ENCODE results near the gene SH3PXD2B.
A peak's percentile ranks its signal among the peaks of the same experiment; 100 is the strongest.
"Not testable (repeated sequence)": the region's sequence is repeated elsewhere in the genome, so short reads cannot be mapped to it uniquely, and the experiment has no call there.

SH3PXD2B gene

DNA sequence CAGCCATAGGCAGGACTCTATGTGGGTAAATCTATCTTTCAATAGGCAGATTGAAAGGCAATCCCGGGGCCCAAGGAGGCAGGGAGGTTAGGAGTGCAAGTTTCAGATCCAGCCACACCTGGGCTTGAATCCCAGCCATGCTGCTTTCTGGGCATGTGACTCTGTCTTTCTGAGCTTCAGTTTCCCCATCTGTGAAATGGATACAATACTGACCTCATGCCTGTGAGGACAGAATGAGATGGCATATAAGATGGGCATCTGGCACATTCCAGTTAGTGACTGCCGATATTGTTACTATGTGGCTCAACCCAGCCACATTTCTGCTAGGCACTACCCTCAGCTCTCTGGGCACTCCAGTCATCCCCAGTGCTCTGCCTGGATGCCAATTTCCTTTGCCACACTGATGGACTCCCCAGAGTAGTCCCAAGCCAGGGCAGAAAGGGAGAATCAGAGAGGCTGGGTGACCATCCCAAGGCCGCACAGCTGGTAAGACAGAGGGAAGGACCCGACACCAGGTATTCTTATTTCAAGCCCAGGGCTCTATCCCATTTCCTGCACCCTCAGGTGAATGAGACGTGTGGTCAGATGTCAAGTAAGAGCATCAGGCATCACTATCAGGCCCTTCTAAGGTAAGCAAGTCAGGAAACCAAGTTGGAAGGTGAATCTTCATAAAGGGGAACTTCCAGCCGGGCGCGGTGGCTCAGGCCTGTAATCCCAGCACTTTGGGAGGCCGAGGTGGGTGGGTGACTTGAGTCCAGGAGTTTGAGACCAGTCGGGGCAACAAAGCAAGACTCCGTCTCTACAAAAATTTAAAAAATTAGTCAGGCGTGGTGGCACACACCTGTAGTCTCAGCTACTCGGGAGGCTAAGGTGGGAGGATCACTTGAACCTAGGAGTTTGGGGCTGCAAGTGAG is 38.7 kb downstream of the SH3PXD2B start:
- DNase-seq = no peak

DNA sequence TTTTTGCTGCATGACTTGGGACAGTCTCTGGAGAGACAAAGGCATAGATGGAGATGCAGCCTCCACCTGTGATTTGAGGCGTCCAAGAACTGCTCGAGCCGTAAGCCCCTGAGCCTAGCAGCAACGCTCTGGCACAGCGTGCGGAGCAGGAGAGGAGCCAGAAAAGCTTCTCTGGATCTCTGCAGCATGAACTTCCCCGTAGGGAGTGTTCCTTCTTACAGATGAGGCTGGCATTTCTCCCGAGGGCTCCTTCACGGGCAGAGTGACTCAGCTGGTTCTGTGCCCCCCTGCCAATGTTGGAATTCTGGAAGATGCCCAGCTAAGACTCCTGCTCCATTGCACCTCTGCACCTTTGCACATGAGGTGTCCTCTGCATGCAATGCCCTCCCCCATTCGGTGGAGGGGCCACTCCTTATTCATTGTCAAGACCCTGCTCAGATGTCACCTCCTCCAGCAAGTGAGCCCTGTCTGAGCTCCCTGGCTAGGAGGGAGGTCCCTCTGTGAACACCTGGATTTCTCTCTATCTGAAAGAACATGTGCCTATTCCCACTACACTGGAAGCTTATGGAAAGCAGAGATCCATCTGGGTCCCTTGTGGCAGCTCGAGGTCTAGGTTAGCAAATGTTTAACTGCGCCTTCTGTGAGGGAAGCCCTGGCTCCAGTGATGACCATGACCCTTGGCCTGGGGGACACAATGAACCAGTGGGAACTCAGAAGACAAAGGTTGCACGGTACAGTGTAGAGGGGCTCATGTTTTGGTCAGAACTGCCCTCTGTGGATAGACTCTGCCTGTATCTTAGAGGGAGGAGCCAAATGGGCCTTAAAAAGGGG is 39.6 kb downstream of the SH3PXD2B start:
- no peak for DNase-seq

DNA sequence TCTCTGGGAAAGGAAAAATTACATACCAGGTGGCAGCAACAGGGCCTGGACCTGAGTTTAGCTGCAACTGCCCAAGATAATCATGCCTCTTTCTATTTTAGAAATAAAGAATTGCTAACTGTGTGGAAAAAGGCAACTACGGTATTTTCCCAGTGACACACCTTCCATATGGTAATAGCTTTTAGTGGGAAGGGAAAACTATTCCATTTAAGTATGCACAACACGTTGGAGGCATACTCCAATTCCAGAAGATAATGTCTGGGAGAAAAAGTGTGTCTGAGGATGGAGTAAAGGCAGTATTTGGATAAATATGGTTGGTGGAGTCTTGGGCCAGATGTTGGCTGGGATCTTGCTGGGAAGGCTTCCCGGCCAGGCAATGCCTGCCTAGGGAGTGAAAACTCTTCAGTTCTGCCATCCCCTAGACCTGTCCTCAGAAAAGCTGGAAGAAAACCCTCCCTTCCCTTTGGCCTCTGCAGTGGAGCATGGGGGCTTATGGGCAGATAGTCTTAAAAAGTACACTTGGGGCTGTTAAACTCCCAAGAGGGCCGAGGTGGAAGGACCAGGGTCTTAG is 40.6 kb downstream of the SH3PXD2B start:
- DNase-seq = no peak

DNA sequence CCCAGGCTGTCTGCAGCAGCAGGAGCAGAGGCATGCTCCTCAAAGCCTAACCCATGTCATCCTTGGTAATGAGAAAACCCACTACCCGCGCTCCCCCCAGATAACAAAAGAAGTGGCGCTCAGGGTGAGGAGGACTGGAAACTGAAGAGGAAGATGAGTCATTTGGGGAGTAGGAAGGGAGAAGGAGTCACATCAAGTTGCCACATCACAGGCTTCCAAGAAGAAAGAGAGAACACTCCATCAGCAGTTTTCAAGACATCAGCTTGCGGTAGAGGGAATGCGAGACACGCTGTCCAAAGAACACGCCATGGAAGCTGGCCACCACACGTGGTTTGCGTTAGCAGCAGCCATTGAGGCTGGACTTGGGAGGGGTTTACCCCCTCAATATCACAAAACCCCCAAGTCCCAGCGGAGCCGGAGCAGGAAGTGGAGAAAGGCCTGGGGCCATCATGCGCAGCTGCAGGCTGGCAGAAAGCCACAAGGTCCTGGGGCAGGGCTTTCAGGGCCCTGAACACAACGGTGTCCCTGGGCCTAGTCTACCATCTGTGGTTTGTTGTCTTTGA is 41.5 kb downstream of the SH3PXD2B start:
- DNase-seq = peak; percentile 81

DNA sequence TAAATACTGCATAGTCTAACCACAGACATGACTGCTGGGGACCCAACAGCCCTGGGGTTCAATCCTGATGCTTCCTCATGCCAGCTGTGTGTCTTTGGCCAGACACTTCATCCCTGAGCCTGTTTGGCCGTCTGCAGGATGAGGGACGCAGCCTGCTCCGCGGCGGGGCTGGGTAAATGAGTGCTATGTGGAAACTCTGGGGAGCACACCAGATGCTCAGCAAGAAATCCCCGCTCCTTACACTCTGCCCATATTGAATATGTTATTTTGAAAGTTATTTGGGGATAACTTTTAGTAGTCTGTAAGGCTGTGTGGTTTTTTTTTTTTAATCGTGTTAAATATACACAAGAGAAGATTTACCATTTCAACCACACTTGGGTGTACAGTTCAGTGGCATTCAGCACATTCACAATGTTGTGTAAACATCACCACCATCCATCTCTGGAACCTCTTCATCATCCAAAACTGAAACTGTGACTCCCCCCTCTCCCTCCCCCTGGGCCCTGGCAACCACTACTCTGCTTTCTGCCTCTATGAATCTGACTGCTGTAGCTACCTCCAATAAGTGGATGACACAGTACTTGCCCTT is 42.7 kb downstream of the SH3PXD2B start:
- no peak for DNase-seq

DNA sequence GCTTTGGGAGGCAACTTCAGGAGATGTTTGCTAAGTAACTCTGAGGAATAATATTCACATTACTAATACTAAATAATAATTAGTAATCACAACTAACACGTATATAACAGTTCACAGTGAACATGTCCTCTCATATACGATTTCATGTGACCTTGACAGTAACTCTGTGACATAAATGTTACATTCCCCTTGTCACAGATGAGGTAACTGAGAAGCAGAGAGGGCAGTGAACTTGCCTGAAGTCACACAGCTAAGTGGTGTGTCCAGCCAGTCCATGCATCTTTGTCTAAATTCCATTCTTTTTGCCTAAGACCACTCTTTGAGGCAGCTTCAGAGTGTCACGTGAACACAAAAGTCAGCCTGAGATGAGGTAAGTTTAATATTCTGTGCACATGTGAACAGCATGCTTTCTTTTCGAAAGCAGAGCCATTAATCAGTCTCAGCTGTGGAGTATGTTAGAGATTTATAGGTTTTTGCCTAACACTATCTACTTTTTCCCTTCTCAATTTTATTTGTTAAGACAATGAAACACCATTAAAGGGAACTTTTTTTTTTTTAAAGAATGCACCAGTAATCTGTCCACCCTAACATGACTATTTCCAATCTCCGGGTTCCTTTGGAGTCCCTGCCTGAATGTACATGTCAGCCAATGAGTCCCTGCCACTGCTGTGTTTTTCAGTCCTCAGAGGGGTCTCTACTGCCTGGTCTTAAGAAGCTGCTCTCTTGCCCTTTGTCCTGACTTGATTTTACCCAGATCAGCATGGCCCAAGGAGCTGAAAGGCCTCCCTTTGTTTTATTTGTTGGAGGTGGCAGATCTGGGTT is 43.5 kb downstream of the SH3PXD2B start:
- DNase-seq = no peak

DNA sequence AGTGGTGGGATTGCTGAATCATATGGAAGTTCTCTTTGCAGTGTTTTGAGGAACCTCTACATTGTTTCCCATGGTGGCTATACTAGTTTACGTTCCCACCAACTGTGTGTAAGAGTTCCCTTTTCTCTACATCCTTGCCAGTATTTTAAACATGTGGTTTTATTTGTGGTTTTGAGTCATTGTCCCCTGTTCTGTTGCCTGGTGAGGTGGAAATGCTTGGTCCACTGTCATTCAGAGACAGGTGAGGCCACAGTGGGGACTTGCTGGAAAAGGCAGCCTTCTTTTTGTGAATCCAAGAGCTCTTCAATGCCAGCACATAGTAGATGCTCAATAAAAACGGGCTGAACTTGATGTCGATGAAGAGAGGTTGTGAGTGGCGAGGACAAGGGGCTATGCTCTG is 44.2 kb downstream of the SH3PXD2B start:
- no peak for DNase-seq

DNA sequence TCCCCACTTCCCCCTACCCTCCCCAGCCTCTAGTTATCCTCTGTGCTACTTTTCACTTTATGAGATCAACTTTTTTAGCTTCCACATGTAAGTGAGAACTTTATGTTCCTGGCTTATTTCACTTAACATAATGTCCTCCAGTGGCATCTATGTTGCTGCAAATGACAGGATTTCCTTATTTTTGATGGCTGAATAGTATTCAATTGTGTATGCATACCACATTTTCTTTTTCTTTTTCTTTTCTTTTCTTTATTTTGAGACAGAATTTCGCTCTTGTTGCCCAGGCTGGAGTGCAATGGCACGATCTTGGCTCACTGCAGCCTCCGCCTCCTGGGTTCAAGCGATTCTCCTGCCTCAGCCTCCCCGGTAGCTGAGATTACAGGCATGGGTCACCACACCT is 44.8 kb downstream of the SH3PXD2B start:
- not testable (repeated sequence) for DNase-seq

DNA sequence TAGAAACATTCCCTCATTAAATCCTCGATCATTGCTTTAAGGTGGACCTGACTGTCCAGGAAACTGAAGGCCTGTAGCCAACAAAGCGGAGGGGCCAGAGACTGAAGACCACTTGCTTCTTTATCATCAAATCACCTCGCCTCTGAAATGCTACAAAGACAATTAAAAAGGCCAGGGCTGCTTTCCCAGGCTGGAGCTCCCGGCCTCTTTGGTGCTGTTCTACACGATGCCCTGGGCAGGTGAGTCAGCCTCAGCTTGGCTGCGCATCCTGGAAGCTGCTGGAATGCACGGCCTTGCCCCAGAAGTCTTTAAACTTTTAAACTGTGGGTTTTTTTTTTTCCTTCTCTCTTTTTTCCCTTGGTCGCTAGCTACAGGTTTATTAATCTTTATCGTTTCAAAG is 46.5 kb downstream of the SH3PXD2B start:
- DNase-seq = no peak

DNA sequence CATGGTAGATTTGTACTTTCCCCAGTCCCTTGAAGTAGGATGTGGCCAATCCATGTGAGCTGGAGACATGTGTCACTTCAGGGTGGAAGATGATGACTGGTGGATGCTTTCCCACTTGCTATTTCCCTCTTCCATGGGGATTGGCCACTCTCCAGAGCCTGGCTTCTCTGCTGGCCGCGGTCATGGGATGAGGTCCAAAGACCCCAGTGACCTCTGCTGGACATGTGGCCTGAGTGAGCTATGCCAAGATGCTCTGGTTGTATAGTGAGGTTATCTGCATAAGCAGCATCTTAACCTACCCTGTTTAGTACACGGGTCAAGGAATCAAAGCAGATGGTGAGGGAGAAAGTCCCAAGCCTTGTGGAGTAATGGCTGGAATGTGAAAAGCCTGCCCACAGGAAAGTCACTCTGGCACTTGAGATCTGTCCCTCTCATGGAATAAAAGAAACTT is 47.1 kb downstream of the SH3PXD2B start:
- no peak for DNase-seq

DNA sequence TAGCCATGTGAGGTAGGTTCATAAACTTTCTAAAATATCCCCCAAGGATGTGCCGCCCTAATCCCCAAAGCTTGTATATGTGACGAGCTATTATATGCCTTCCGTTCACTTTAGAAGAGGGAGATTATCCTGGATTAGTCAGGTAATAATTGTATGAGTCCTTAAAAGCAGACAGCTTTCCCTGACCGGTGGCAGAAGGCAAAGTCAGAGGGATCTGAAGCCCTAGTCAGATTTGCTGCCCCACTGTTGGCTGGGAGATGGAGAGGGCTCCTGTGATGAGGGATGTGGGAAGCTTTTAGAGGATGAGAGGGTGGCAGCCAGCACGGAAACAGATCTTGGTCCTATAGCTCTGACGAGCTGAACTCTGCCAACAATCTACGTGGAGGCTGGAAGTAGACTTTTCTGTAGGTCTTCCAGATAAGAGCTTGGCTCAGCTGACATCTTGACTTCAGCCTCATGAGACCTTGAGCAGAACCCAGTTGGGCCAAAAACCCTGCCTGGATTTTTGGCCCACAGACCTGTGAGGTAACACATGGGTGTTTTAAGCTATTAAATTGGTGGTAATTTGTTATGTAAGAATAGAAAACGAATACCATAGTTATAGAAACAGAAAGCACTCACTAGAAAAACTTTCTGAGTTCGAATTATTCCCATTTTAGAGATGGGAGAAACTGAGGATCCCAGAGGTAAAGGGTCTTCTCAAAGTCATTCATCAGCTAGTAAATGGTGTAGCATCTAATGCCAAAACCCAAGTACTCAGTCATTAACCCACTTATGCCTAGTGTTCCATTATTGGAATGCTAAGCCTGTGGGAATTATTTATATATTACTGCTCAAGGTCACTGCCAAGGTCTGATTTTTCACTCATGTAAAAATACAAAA is 48.9 kb downstream of the SH3PXD2B start:
- DNase-seq = no peak

DNA sequence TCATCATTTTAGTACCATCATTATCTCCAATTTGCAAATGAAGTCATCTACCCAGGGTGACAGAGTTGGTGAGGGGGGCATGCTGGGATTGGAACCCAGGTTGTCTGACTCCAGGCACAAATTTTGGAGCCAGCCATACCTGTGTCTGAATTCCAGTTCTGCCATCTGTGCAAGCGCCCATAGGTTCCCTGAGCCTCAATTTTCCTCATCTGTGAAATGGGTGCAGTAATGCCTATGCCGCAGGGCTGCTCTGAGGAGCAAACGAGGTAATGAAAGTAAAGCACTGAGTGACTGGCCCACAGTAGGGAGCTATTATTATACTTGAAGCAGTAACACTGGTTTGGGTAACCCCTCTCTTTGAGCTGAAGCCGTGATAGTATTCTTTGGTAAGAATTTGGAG is 49.6 kb downstream of the SH3PXD2B start:
- DNase-seq = no peak

DNA sequence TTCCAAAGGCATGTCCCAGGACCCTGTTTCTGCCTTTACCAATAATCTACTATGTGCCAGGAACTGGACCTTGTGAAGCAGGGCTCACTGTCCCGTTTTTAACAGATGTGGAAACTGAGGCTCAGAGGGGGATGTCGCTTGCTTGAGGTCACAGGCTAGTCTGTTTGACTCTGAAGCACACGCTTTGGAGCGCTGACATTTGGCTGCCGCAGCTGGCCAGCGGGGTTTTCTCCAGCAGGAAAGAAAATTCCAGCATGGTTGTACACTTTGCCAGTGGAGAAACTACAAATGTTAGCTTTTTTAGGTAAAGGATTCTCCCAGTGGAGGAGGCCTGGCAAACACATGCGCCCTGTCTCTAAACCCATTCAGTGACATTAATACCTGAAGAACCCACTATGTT is 50.5 kb downstream of the SH3PXD2B start:
- no peak for DNase-seq

DNA sequence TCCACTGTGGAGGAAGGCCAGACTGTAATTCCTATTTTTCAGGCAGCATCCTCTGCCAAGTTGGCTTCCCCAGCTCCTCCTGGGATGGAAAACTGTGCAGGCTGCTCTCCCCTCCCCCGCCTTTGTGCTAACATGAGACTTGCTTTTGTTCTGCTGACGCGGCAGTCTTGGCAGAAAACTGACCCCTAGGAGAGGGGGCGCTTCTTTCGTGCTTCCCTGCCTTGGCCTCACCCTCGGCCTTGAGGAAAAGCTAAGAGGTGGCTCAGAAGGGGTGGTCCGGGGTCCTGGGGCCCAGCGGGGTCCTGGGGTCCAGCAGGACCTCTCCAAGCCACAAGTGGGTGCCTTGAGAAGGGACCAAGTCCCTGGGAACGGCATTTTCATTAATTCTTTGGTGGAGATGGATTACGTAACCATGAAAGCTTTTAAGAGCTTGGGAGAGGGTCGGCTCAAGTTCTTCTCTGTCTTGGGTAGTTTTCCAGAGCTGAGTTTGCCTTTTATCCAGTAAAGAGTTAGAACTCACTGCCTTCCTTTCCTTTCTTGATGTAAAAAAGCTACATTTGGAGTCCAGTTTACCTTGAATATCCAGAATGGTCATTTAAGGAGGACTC is 51.0 kb downstream of the SH3PXD2B start:
- DNase-seq = no peak

DNA sequence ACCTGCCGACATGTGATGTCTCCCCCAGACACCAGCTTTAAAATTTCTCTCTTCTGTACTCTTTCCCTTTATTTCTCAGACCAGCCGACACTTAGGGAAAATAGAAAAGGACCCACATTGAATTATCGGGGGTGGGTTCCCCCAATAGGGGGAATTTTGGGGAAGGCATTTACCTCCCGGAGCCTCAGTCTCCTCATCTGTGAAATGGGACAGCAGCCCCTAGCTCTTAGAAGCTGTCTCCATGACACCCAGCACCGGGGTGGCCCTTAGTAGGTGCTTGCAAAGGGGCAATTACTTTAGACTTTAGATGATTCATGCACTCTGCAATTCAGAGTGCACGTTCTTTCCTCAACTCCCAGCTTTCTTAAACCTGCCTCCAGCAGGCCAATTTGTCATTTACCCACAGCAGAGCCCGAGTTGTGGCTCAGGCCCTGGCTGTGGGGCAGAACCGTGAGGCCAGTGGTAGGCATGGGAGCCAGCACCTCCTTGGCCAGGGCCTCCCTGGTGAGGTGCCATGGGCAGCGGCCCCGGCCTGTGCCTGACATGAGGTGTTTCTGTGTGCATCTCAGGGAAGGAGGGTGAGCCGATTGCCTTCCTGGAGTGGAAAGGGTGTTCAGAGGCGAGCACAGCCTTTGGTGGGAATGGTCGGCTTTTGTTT is 51.7 kb downstream of the SH3PXD2B start:
- no peak for DNase-seq

DNA sequence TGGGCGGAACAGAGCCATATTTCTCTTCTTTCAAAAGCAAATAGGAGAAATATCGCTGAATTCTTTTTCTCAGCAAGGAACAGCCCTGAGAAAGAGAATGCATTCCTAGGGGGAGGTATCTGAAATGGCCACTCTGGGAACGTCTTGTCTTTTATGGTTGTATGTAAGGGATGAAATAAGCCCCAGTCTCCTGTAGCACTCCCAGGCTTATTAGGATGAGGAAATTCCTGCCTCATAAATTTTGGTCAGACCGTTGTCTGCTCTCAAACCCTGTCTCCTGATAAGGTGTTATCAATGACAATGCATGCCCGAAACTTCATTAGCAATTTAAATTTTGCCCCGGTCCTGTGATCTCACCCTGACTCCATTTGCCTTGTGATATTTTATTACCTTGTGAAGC is 52.3 kb downstream of the SH3PXD2B start:
- not testable (repeated sequence) for DNase-seq

DNA sequence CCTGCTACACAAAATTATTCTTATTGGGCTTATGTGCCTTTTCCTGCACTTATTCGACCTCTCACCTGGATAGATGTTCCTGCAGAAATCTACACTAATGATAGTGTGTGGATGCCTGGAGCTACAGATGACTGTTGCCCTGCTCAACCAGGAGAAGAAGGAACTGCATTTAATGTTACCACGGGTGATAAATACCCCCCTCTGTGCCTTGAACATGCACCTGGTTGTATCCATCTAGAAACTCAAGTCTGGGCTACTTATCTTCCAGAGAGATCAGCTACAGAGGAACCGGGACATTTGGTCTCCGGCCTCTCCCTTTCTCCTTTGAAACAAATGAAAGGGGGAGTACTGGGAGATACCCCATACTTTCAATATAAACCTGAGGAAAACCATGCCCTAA is 54.5 kb downstream of the SH3PXD2B start:
- DNase-seq = no peak

DNA sequence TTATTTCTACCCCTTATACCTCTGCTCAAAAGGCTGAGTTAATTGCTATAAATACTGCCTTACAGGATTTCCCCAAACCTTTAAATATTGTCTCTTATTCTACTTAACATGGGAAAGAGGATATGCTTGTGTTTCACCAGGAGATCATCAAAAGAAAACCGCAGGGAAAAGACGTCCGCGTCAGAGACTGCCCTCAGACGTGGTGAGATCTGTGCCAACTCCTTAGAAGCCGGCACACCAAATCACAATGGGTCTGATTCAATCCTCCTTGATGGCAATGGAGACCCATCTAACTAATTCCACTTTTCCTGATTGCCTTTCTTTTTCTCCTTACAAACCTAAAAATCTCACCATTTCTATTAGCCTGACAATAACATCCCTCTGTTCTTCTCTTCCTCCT is 55.0 kb downstream of the SH3PXD2B start:
- no peak for DNase-seq

DNA sequence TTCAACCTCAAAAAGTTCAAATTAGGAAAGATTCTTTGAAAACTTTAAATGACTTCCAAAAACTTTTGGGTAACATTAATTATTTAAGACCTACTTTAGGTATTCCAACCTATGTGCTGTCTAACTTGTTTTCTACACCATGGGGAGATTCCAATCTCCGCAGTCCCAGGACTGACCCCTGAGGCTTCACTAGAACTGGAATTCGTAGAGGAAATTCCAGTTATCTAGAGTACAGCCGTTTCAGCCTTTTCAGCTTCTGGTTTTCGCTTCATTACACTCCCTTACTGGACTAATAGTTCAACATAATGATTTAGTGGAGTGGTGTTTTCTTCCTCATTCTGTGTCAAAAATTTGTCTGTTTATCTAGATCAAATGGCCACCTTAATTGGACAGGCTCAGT is 55.7 kb downstream of the SH3PXD2B start:
- DNase-seq = not testable (repeated sequence)

DNA sequence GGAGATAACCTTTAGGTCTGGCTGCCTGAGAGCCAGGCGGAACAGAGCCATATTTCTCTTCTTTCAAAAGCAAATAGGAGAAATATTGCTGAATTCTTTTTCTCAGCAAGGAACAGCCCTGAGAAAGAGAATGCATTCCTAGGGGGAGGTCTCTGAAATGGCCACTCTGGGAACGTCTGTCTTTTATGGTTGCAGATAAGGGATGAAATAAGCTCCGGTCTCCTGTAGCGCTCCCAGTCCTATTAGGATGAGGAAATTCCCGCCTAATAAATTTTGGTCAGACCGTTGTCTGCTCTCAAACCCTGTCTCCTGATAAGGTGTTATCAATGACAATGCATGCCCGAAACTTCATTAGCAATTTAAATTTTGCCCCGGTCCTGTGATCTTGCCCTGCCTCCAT is 57.3 kb downstream of the SH3PXD2B start:
- DNase-seq = not testable (repeated sequence)
